Liver (tissue), 9 donors: ENCODE results near the gene VEGFD. TPM values are rescaled to one million over a fixed set of nuclear protein-coding genes. Genes with fewer than 3 reads are reported as not detected.

Source experiments
- DNase-seq: peaks from one replicate; pipeline ENCODE4 v3.0.0-alpha.2; 2017; ENCODE audit warnings: low spot score
- H3K27ac ChIP-seq, 2 donors: one replicate each; pipeline ENCODE4 v1.7.0; 2013; ENCODE audit warnings: inconsistent platforms in 2 of 2, low read length in 2 of 2, control low read depth in 1 of 2, low read depth in 1 of 2, mild to moderate bottlenecking in 1 of 2
- H3K27me3 ChIP-seq, 4 donors: one replicate each; pipeline versions ENCODE4 v1.6.1 to v1.7.0; 2013; ENCODE audit warnings: low read length in 3 of 4, inconsistent platforms in 1 of 4, mild to moderate bottlenecking in 1 of 4, moderate library complexity in 1 of 4; ENCODE audit not compliant: control insufficient read depth in 4 of 4, insufficient read depth in 4 of 4
- H3K36me3 ChIP-seq, 4 donors: one replicate each; pipeline versions ENCODE4 v1.6.1 to v1.7.0; 2013; ENCODE audit warnings: low read length in 3 of 4, mild to moderate bottlenecking in 3 of 4, low read depth in 1 of 4, moderate library complexity in 1 of 4; ENCODE audit not compliant: control insufficient read depth in 4 of 4, insufficient read depth in 3 of 4
- H3K4me1 ChIP-seq, 4 donors: one replicate each; pipeline versions ENCODE4 v1.6.1 to v1.7.0; 2013; ENCODE audit warnings: low read length in 3 of 4, mild to moderate bottlenecking in 3 of 4, moderate library complexity in 1 of 4; ENCODE audit not compliant: control insufficient read depth in 4 of 4, insufficient read depth in 4 of 4
- H3K4me3 ChIP-seq, 3 donors: one replicate each; pipeline versions ENCODE4 v1.6.1 to v1.7.0; 2013; ENCODE audit warnings: low read length in 3 of 3, control low read depth in 1 of 3, low read depth in 1 of 3, mild to moderate bottlenecking in 1 of 3
- H3K9ac ChIP-seq, 2 donors: one replicate each; pipeline ENCODE4 v1.7.0; 2013; ENCODE audit warnings: low read length in 2 of 2, mild to moderate bottlenecking in 2 of 2, moderate library complexity in 2 of 2, control low read depth in 1 of 2, low read depth in 1 of 2
- H3K9me3 ChIP-seq, 4 donors: one replicate each; pipeline versions ENCODE4 v1.6.1 to v1.7.0; 2013; ENCODE audit warnings: low read length in 3 of 4; ENCODE audit not compliant: control insufficient read depth in 4 of 4
- ATF3 ChIP-seq: IDR thresholded peaks from 2 replicates; pipeline ENCODE4 v1.6.1; 2016; ENCODE audit warnings: antibody characterized with exemption
- EGR1 ChIP-seq, 2 donors: IDR thresholded peaks; 2 replicates each; pipeline ENCODE4 v1.6.1; 2016 to 2018; ENCODE audit warnings: antibody characterized with exemption in 2 of 2, low read depth in 2 of 2
- FOXA1 ChIP-seq: IDR thresholded peaks from 2 replicates; pipeline ENCODE4 v1.6.1; 2016; ENCODE audit warnings: antibody characterized with exemption
- FOXA2 ChIP-seq: IDR thresholded peaks from 2 replicates; pipeline ENCODE4 v1.6.1; 2016; ENCODE audit warnings: antibody characterized with exemption
- GABPA ChIP-seq, 2 donors: IDR thresholded peaks in 1 of 2; conservative IDR thresholded peaks in 1 of 2; 2 replicates each; pipeline ENCODE4 v1.6.1; 2016; ENCODE audit warnings: antibody characterized with exemption in 2 of 2, mild to moderate bottlenecking in 1 of 2, moderate library complexity in 1 of 2
- HNF4A ChIP-seq, 2 donors: conservative IDR thresholded peaks; 2 replicates each; pipeline ENCODE4 v1.6.1; 2016; ENCODE audit warnings: antibody characterized with exemption in 2 of 2, mild to moderate bottlenecking in 2 of 2
- HNF4G ChIP-seq: IDR thresholded peaks from 2 replicates; pipeline ENCODE4 v1.6.1; 2016; ENCODE audit warnings: antibody characterized with exemption
- NR2F2 ChIP-seq: IDR thresholded peaks from 2 replicates; pipeline ENCODE4 v1.6.1; 2016; ENCODE audit warnings: antibody characterized with exemption
- RAD21 ChIP-seq, 2 donors: IDR thresholded peaks; 2 replicates each; pipeline ENCODE4 v1.6.1; 2016; ENCODE audit warnings: antibody characterized with exemption in 2 of 2, mild to moderate bottlenecking in 2 of 2
- REST ChIP-seq: IDR thresholded peaks from 2 replicates; pipeline ENCODE4 v1.6.1; 2016; ENCODE audit warnings: antibody characterized with exemption, mild to moderate bottlenecking
- RXRA ChIP-seq, 2 donors: IDR thresholded peaks; 2 replicates each; pipeline ENCODE4 v1.6.1; 2017 to 2018; ENCODE audit warnings: antibody characterized with exemption in 2 of 2, mild to moderate bottlenecking in 1 of 2
- SP1 ChIP-seq: IDR thresholded peaks from 2 replicates; pipeline ENCODE4 v1.6.1; 2018; ENCODE audit warnings: antibody characterized with exemption, mild to moderate bottlenecking
- TAF1 ChIP-seq: conservative IDR thresholded peaks from 2 replicates; pipeline ENCODE4 v1.6.1; 2016; ENCODE audit warnings: antibody characterized with exemption, mild to moderate bottlenecking
- YY1 ChIP-seq: IDR thresholded peaks from 2 replicates; pipeline ENCODE4 v1.6.1; 2016; ENCODE audit warnings: antibody characterized with exemption, mild to moderate bottlenecking
- ZBTB33 ChIP-seq: IDR thresholded peaks from 2 replicates; pipeline ENCODE4 v1.6.1; 2016; ENCODE audit warnings: antibody characterized with exemption
- WGBS: extraction: QIAGEN DNeasy Blood & Tissue Kit; methylation state at CpG from one replicate; pipeline ENCODE4 v1.1.7; 2013; 5-methylcytosine and 5-hydroxymethylcytosine counted together
- polyA plus RNA-seq, 2 donors: library from polyadenylated mRNA; stranded (reverse) in 1 of 2; unstranded in 1 of 2; fragments of 200-250 nt in 1 of 2; fragments of >200 nt in 1 of 2; fragmentation: Nextera tagmentation in 1 of 2; extraction: Ambion mirVana in 1 of 2; gene quantifications; one replicate each; pipeline versions ENCODE4 v1.2.1 to v1.2.3, GENCODE V29; 2013 to 2015
- total RNA-seq, 2 donors: library from RNA; depleted of rRNA; stranded (reverse); fragments of >200 nt; gene quantifications; one replicate each; pipeline ENCODE4 v1.2.3, GENCODE V29; 2014
- TF ChIP-seq, protein P1 (sequence below): IDR thresholded peaks from 2 replicates; pipeline ENCODE4 v1.6.1; 2016; ENCODE audit warnings: antibody characterized with exemption
- TF ChIP-seq, protein P2 (sequence below): fragments of 150-350 bp; IDR thresholded peaks from 2 replicates; pipeline ENCODE4 v1.5.1; 2017; ENCODE audit warnings: improper control_type of control experiment, low read depth, low read length; ENCODE audit not compliant: missing input control
- donor health status: healthy.
- donor health status: healthy.
- donor health status: healthy.
- donor health status: healthy.
- donor health status: healthy.

The VEGFD gene
- total and polyA plus RNA-seq, 4 donors = 0.05 to 4.5 (median 0.64) TPM

DNA sequence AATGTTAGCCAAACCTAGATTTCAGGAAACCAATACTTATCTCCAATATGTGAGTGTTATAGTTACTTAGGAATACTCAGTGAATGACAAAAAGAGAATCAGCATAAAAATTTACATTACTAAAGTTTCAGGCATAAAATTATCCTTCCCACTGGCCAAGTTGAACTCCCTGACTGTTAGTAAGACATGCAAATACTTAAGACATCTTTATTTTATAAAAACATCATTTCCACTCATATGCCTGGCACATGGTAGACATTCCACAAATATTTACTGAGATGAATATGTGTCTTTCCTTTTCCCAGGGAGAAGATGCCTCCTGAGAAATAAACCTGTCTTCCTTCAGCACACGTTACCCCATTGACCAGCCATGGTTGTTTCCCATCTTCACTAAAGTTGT is 7.3 kb downstream of the VEGFD start (continued):
- TF ChIP-seq REST = no peak

DNA sequence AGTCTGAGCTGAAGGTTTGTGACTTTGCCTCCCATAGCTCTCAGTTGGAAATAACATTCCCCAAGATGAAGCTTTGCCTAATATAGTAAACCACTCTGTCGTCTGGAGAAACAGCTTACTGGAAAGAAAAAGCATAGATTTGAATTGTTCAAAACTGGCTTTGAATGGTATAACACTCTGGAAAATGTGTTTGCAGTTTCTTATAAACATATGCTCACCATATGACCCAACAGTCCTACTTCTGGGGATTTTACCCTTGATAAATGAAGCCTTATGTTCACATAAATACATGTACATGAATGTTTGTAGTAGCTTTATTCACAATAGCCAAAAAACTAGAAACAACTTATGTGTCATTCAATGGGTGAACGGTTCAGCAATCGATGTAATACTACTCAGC is 10.2 kb downstream of the VEGFD start:
- Histone ChIP-seq H3K9me3 (peaks cover 0 to 4% (median 2%) of the 10 kb centered on the region in 4 donors), H3K4me3 (no peak overlapping the region), H3K27me3 (no peaks in the 10 kb centered on the region), H3K9ac (no peak overlapping the region), H3K4me1 (no peaks in the 10 kb centered on the region), H3K36me3 (no peaks in the 10 kb centered on the region), H3K27ac (no peak overlapping the region)
- WGBS = 94% methylated on average over 3 of the region's 3 CpGs
- no peak for DNase-seq
- TF ChIP-seq HNF4G (no peak), NR2F2 (no peak)

DNA sequence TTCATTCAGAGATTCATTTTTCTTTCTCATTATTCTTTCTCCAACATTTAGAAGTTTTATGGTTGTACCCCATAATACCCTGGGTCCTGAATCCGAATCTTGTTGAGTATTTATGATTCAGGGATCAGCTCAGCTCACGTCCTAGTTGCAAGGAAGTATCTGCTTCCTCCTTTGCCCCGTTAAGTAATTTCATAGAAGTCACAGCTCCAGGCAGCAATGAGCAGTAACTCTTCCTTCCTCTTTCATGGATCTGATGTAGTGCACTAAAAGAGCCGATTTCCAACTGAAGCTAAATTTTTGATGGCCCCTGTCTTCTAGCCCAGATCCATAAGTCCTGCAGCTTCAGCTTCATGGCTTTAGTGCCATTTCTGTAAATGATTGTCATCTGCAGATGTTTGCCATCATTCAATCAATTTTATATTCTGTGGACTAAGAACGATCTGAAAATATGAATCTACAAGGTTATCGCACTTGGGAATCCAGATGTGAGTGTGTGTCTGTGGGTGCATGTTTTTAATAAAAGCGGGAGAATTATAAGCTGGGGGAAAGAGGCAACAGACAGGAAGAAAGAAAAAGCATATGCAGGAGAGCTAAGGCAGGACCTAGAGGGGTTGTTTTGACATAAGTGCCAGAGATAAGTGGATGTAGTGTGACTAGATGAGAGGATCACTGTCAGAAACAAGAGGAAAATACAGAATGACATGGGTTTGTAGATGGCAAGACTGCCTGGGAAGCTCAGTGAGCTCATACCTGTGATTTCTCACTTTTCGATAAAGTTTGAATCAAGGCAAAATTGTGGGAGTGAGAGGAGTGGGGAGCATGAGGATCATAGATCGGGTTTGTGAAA is 17.5 kb downstream of the VEGFD start:
- Histone ChIP-seq H3K36me3 (no peaks in the 10 kb centered on the region), H3K4me3 (no peak overlapping the region), H3K9me3 (no peaks in the 10 kb centered on the region), H3K27me3 (no peaks in the 10 kb centered on the region), H3K4me1 (no peaks in the 10 kb centered on the region), H3K9ac (no peak overlapping the region), H3K27ac (no peak overlapping the region)
- DNase-seq = no peak
- TF ChIP-seq, protein P1, sequence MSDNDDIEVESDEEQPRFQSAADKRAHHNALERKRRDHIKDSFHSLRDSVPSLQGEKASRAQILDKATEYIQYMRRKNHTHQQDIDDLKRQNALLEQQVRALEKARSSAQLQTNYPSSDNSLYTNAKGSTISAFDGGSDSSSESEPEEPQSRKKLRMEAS = no peak
- no peak for TF ChIP-seq ATF3
- TF ChIP-seq NR2F2 = no peak
- TF ChIP-seq RXRA (IDR thresholded peaks at IDR 0.05) = no peak
- no peak for TF ChIP-seq HNF4A (conservative IDR thresholded peaks at IDR 0.05)
- TF ChIP-seq TAF1 = no peak
- no peak for TF ChIP-seq HNF4G
- TF ChIP-seq EGR1 (IDR thresholded peaks at IDR 0.05; ENCODE audit: low read depth in 2 of 2) = no peak
- no peak for TF ChIP-seq SP1
- TF ChIP-seq, protein P2, sequence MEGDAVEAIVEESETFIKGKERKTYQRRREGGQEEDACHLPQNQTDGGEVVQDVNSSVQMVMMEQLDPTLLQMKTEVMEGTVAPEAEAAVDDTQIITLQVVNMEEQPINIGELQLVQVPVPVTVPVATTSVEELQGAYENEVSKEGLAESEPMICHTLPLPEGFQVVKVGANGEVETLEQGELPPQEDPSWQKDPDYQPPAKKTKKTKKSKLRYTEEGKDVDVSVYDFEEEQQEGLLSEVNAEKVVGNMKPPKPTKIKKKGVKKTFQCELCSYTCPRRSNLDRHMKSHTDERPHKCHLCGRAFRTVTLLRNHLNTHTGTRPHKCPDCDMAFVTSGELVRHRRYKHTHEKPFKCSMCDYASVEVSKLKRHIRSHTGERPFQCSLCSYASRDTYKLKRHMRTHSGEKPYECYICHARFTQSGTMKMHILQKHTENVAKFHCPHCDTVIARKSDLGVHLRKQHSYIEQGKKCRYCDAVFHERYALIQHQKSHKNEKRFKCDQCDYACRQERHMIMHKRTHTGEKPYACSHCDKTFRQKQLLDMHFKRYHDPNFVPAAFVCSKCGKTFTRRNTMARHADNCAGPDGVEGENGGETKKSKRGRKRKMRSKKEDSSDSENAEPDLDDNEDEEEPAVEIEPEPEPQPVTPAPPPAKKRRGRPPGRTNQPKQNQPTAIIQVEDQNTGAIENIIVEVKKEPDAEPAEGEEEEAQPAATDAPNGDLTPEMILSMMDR = no peak
- TF ChIP-seq YY1 = no peak
- TF ChIP-seq FOXA1 = no peak
- TF ChIP-seq REST = no peak
- TF ChIP-seq FOXA2 = no peak
- TF ChIP-seq GABPA (IDR thresholded peaks at IDR 0.05 in 1 of 2, conservative IDR thresholded peaks at IDR 0.05 in 1 of 2) = no peak
- TF ChIP-seq RAD21 (IDR thresholded peaks at IDR 0.05) = no peak
- no peak for TF ChIP-seq ZBTB33
- 80% methylated on average over 9 of the region's 9 CpGs for WGBS
